Common myeloid progenitor, CD34-positive (primary cell): Measurements from ENCODE around the gene RFK.
A peak's percentile ranks its signal among the peaks of the same experiment; 100 is the strongest.

ENCODE experiments used
- CTCF ChIA-PET: fragments of 350-600 bp; sonication (Branson Sonifier 250); formaldehyde crosslinking; loops from one replicate; lab custom pipeline; 2021; ENCODE audit warnings: antibody characterized with exemption; lab: Charles Lee
- POLR2A ChIA-PET: fragments of 350-600 bp; sonication (Branson Sonifier 250); formaldehyde crosslinking; loops from one replicate; lab custom pipeline; 2021; ENCODE audit warnings: antibody characterized with exemption; lab: Charles Lee
- DNase-seq, 3 donors: peaks; one replicate each; pipeline versions ENCODE4 v3.0.0 to v3.0.0-alpha.2; 2013
- H3K27ac ChIP-seq, 2 experiments: 1 replicate in 1 of 2; 2 replicates in 1 of 2; pipeline ENCODE4 v1.7.0; 2013; ENCODE audit warnings: inconsistent platforms in 2 of 2, low read length in 2 of 2, mild to moderate bottlenecking in 2 of 2, low read depth in 1 of 2, moderate library complexity in 1 of 2; ENCODE audit not compliant: severe bottlenecking in 2 of 2, insufficient read depth in 1 of 2, poor library complexity in 1 of 2
- H3K27me3 ChIP-seq, 5 experiments: replicated peaks in 2 of 5; 1 replicate in 3 of 5; 2 replicates in 2 of 5; pipeline versions ENCODE4 v1.6.1 to v1.7.0; 2013; ENCODE audit warnings: low read length in 4 of 5, mild to moderate bottlenecking in 2 of 5, moderate library complexity in 2 of 5, inconsistent platforms in 1 of 5; ENCODE audit not compliant: insufficient read depth in 5 of 5, control insufficient read depth in 4 of 5
- H3K36me3 ChIP-seq, 4 experiments: 1 replicate in 2 of 4; 2 replicates in 2 of 4; pipeline versions ENCODE4 v1.6.1 to v1.7.0; 2013; ENCODE audit warnings: low read length in 3 of 4, control low read depth in 1 of 4, mild to moderate bottlenecking in 1 of 4; ENCODE audit not compliant: control insufficient read depth in 4 of 4, insufficient read depth in 4 of 4
- H3K4me1 ChIP-seq, 4 experiments: 1 replicate in 3 of 4; 2 replicates in 1 of 4; pipeline versions ENCODE4 v1.6.1 to v1.7.1; 2013; ENCODE audit warnings: low read length in 3 of 4, mild to moderate bottlenecking in 3 of 4, control low read depth in 1 of 4, inconsistent platforms in 1 of 4, moderate library complexity in 1 of 4; ENCODE audit not compliant: control insufficient read depth in 4 of 4, insufficient read depth in 4 of 4; ENCODE audit errors: control extremely low read depth in 1 of 4
- H3K4me3 ChIP-seq, 7 experiments: 1 replicate in 4 of 7; 2 replicates in 3 of 7; pipeline versions ENCODE4 v1.5.1 to v1.7.0; 2013; ENCODE audit warnings: mild to moderate bottlenecking in 7 of 7, low read length in 6 of 7, moderate library complexity in 6 of 7, inconsistent platforms in 2 of 7, low read depth in 2 of 7, control low read depth in 1 of 7; ENCODE audit not compliant: insufficient read depth in 4 of 7, control insufficient read depth in 1 of 7; ENCODE audit errors: extremely low read depth in 1 of 7
- H3K9me3 ChIP-seq, 5 experiments: 1 replicate in 4 of 5; 2 replicates in 1 of 5; pipeline versions ENCODE4 v1.6.1 to v1.7.1; 2013; ENCODE audit warnings: low read length in 4 of 5, mild to moderate bottlenecking in 2 of 5, inconsistent platforms in 1 of 5, low read depth in 1 of 5, moderate library complexity in 1 of 5; ENCODE audit not compliant: control insufficient read depth in 4 of 5, insufficient read depth in 2 of 5; ENCODE audit errors: control extremely low read depth in 1 of 5
- WGBS: methylation state at CpG from one replicate; pipeline ENCODE4 v1.1.5; 2013; ENCODE audit not compliant: insufficient coverage; 5-methylcytosine and 5-hydroxymethylcytosine counted together

RFK gene

DNA sequence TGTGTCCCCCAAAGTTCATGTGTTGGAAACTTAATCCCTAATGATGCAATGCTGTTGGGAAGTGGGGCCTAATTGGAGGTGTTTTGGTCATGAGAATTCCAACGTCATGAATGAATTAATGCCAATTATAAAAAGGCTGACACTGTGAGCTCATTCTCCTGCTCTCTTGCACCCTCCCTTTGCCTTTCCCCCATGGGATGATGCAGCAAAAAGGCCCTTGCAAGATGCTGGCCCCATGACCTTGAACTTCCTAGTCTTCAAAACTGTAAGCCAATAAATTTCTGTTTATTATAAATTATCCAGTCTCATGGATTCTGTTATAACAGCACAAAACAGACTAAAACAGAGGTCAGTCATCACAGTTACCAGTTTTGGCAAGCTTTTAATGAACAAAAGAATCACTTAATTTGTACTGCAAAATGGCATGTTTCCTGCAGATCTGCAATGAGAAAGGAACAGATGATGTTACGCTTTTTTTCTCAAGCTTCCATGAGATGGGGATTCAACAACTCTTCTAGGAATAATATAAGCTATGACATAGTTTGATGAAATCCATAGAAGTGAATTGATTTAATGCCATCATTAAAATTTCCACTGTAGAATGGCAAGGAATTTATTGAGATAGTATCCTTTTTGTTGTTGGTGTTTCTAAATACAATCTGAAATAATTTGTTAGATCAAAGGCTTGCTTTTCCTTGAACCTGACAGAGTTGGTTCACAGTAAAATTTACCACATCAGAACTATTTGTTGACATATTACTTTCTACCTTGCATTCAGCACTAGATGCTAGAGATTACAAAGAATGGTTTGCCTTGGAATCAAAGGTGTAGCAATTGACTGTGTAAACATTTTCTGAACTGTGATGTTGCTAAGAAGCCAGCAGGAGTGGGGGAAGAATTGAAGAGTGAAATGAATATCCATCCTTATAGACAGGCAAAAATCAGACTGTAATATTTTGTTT is 29.3 kb upstream of the RFK start:
- Histone ChIP-seq H3K4me3 (no peak overlapping the region), H3K9me3 (no peaks in the 10 kb centered on the region), H3K36me3 (no peaks in the 10 kb centered on the region), H3K4me1 (no peaks in the 10 kb centered on the region), H3K27me3 (no peaks in the 10 kb centered on the region), H3K27ac (no peak overlapping the region)
- ChIA-PET CTCF (interaction anchor here (0.8 to 1.1 kb wide), 3 partner anchors 10 to 29 kb away, joined by 3 read pairs; partner anchors contain the start of gene RFK), POLR2A (no interaction called here)
- 40% methylated on average over 1 of the region's 2 CpGs for WGBS
- peak in 1 of 3 donors; percentile 8 for DNase-seq

DNA sequence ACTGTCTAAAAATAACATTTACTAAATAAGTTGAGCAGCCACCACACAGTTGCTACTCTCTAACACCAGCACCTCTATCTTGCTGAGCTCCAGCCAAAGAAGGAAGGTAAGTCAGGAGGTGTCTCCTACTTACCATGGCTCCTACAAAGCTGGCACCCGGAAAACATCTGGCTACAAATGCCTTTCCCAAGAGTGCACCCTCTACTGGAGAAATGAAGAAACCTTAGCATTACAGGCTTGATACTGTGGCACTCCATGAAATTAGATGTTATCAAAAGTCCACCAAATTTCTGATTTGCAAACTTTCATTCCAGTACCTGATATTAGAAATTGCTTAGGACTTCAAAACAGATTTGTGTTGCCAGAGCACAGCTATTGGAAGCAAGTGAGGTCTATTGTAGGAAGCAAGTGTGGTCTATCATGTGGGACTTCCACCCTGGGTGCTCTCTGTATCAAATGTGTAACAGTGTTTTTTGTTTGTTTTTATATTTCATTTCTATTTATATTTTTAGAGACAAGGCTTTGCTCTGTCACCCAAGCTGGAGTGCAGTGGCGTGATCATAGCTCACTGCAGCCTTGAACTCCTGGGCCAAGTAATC is 25.7 kb upstream of the RFK start:
- H3K4me1 ChIP-seq, result peaks cover 0 to 4% (median under 1%) of the 10 kb centered on the region in 4 experiments
- POLR2A ChIA-PET, result no interaction called here
- H3K27me3 ChIP-seq, result no peaks in the 10 kb centered on the region
- peak in 2 of 3 donors; percentile 17 for DNase-seq
- H3K9me3 ChIP-seq, result peaks cover 0 to 3% (median 0%) of the 10 kb centered on the region in 5 experiments
- CTCF ChIA-PET, result interaction anchor here (0.6 to 1.7 kb wide), 8 partner anchors 12 to 984 kb away, joined by 3 to 6 read pairs (median 4); no protein-coding TSS in a partner anchor
- no peak overlapping the region for H3K4me3 ChIP-seq
- no peaks in the 10 kb centered on the region for H3K36me3 ChIP-seq
- no CpG with 5 or more reads among the region's 2 CpGs for WGBS
- H3K27ac ChIP-seq, result no peak overlapping the region

DNA sequence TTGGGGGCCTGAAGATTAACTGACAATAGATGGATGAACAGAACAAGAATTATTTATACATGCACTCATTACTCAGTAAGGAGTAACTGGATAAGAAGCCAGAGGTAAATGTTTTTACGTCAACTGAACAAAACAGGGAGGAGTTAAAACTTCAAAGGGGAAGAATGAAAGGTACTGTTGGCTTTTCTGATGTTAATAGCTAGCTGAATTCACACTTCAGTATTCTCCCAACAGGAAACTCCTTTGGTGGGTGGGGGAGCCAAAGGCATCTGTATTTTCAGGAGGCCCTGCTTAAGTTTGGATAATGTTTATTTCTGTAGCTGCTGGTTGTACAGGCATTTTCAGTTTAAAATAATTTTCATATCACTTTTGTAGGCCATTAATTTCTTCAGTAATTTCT is 23.2 kb upstream of the RFK start:
- CTCF ChIA-PET, result interaction anchor here (1.5 kb wide), 1 partner anchor 241 kb away, joined by 3 read pairs; no protein-coding TSS in a partner anchor
- H3K9me3 ChIP-seq, result peaks cover 2 to 14% (median 7%) of the 10 kb centered on the region in 5 experiments

DNA sequence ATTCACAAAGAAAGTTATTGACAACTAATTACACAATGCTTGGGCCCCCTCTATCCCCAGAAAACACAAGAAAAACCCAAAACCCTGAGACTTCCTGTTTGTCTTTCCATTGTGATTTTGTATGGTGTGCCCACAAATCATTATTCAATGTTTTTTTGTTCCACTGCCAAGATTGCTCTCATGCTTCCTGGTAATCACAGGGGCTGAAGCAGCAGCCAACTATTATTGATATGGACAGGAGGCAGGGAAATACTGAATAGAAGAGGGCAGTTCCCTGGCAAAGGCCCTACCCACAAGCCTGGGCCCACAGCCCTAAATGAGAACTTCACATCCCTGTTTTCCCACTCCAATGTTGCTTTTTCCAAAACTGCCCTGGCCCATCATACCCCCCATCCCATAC is 21.5 kb upstream of the RFK start:
- peaks cover 0 to 12% (median under 1%) of the 10 kb centered on the region in 4 experiments for H3K4me1 ChIP-seq
- H3K9me3 ChIP-seq, result peaks cover 2 to 14% (median 7%) of the 10 kb centered on the region in 5 experiments
- no peaks in the 10 kb centered on the region for H3K36me3 ChIP-seq
- peak in 1 of 3 donors; percentile 23 for DNase-seq
- H3K27me3 ChIP-seq, result no peaks in the 10 kb centered on the region
- POLR2A ChIA-PET, result no interaction called here
- H3K4me3 ChIP-seq, result no peak overlapping the region
- H3K27ac ChIP-seq, result no peak overlapping the region
- CTCF ChIA-PET, result interaction anchor here (1.5 kb wide), 1 partner anchor 11 kb away, joined by 5 read pairs; no protein-coding TSS in a partner anchor

More for the DNA sequence above, 23.2 kb upstream of the RFK start:
- no CpG with 5 or more reads among the region's 1 CpG for WGBS
- POLR2A ChIA-PET, result no interaction called here
- H3K36me3 ChIP-seq, result no peaks in the 10 kb centered on the region
- H3K4me1 ChIP-seq, result peaks cover 0 to 12% (median under 1%) of the 10 kb centered on the region in 4 experiments
- no peak overlapping the region for H3K27ac ChIP-seq
- no peaks in the 10 kb centered on the region for H3K27me3 ChIP-seq
- DNase-seq, result no peak
- no peak overlapping the region for H3K4me3 ChIP-seq

DNA sequence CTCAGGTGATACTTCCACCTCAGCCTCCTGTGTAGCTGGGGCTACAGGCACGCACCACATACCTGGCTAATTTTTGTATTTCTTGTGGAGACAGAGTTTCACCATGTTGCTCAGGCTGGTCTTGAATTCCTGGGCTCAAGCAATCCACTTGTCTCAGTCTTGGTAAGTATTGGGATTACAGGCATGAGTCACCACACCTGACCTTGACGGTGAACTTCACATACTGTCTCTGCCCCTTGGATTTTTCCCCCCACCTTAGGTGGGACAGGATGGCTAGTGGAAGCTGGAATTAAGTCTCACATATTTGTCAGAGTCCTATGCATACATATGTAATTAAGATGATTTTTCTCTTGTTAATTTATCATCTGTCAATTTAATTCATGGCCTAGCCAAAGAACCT is 20.9 kb upstream of the RFK start:
- Histone ChIP-seq H3K4me3 (no peak overlapping the region), H3K36me3 (no peaks in the 10 kb centered on the region), H3K9me3 (peaks cover 2 to 14% (median 7%) of the 10 kb centered on the region in 5 experiments), H3K4me1 (peaks cover 0 to 12% (median under 1%) of the 10 kb centered on the region in 4 experiments), H3K27me3 (no peaks in the 10 kb centered on the region), H3K27ac (no peak overlapping the region)
- CTCF ChIA-PET, result interaction anchor here (1.5 kb wide), 1 partner anchor 10 kb away, joined by 5 read pairs; no protein-coding TSS in a partner anchor
- no peak for DNase-seq
- POLR2A ChIA-PET, result no interaction called here
- 100% methylated on average over 1 of the region's 2 CpGs for WGBS

DNA sequence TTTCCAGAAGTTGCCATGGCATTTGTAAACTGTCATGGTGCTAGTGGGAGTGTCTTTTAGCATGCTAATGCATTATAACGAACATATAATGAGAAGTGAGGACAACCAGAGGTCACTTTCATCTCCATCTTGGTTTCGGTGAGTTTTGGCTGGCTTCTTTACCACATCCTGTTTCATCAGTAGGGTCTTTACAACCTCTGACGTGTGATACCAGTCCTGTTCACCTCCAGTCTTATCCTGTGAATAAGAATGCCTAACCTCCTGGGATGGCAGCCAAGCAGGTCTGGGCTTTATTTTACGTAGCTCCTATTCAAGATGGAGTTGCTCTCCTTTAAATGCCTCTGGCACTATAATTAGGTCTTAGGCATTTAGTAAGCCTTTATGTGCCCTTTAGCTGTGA is 20.4 kb upstream of the RFK start:
- no peak overlapping the region for H3K27ac ChIP-seq
- no peaks in the 10 kb centered on the region for H3K36me3 ChIP-seq
- H3K27me3 ChIP-seq, result no peaks in the 10 kb centered on the region
- no peak overlapping the region for H3K4me3 ChIP-seq
- CTCF ChIA-PET, result interaction anchor here (1.5 kb wide), 1 partner anchor 10 kb away, joined by 5 read pairs; no protein-coding TSS in a partner anchor
- no peak for DNase-seq
- H3K4me1 ChIP-seq, result peaks cover 0 to 12% (median under 1%) of the 10 kb centered on the region in 4 experiments
- WGBS, result 90% methylated on average over 4 of the region's 4 CpGs
- POLR2A ChIA-PET, result no interaction called here
- H3K9me3 ChIP-seq, result peaks cover 2 to 14% (median 7%) of the 10 kb centered on the region in 5 experiments
